Right lung (tissue), 5 donors: ENCODE data around the gene ATXN7L2. TPM values are rescaled to one million over a fixed set of nuclear protein-coding genes. Genes with fewer than 3 reads are reported as not detected.

Experiments
- DNase-seq, 2 donors: peaks; one replicate each; pipeline ENCODE4 v3.0.0-alpha.2; 2013
- polyA plus RNA-seq, 5 donors: library from polyadenylated mRNA; unstranded; fragments of 120-200 nt; gene quantifications; one replicate each; pipeline versions ENCODE4 v1.2.1 to v1.2.3, GENCODE V29; 2013; ENCODE audit warnings: inconsistent platforms in 1 of 5, low replicate concordance in 1 of 5; ENCODE audit not compliant: insufficient read length in 5 of 5, insufficient read depth in 1 of 5

ATXN7L2 gene
- polyA plus RNA-seq, 5 donors: 6.6 to 13.6 (median 8.0) TPM

- no peak for DNase-seq
Measured at GRCh38 chr1:109497449-109498160, 13.9 kb downstream of the ATXN7L2 start.

DNA sequence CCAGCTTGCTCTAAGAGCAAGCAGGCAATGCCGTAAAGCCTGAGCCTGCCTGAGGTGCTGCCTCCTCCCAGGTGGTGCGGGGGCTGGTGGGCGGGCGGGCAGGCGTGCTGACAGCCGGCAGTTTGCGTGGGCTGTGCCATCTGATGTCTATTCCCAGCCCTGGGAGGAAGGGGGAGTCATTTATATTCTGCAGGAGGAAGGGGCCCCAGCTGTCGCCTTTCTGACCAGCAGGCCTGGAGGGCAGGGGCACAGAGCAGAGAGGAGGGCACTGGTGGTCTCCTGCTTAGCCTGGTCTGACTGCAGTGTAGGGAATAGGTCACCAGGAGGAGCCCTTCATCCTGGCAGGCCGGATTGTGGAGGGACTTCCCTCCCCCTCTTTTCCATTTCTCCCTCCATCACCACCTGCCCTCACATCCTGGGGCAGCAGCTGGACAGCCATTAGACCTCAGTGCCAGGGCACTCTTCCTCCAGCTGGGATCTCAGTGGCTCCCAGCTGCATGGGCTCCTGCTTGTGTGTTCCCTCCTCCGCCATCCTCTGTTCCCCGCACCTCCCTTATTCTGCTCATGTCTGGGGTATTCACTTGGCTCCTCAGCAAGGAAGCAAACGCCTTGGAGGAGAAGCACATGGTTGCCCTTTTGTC lies 14.6 kb downstream of the ATXN7L2 start:
- no peak for DNase-seq

GRCh38 chr1:109499081-109499480 lies 15.4 kb downstream of the ATXN7L2 start:
- no peak for DNase-seq

GRCh38 chr1:109499661-109500536 lies 16.2 kb downstream of the ATXN7L2 start:
- DNase-seq: no peak

GRCh38 chr1:109500941-109501381 lies 17.3 kb downstream of the ATXN7L2 start:
- no peak for DNase-seq

- no peak for DNase-seq
Measured at GRCh38 chr1:109501644-109502363, 18.1 kb downstream of the ATXN7L2 start.

DNA sequence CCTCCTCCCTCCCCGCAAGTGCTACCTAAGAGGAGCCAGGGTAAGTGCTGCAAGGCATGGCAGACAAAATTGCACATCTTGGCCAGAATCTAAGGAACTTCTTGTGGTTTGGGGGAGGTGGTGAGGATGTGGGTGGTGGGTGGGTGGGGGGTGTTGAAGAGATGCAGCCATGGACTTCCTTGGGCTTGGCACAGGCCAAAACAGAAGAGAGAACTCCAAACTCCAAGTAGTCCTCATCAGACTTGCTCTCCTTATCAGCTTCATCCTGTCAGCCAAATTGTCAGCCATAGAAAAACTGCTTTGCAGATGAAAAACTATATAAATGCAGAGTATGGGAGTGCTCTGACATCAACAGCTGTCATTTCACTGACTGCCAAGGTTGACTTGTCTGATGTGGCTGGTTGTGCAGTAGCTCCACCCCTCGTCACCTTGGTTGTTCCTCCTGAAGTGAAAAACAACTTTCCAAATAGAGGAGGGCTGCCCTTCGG lies 18.7 kb downstream of the ATXN7L2 start:
- DNase-seq: no peak

DNA sequence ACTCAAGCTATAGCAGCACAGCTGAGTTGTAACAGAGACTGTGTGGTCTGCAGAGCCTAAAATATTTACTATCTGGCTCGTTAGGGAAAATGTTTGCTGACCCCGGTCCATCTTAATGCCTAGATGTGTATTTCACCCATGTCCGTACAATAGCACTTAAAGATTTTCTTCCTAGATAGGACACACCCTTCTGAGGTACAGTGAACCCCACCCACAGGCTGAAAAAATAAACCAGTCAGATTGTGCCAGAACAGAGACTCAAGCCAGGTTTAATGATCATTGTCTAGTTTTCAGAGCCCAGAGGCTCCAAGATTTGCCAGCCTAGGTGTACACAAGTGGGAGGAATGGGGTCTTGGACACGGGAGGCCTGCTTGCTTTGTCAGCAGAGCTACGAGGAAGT lies 20.2 kb downstream of the ATXN7L2 start:
- DNase-seq: no peak

DNA sequence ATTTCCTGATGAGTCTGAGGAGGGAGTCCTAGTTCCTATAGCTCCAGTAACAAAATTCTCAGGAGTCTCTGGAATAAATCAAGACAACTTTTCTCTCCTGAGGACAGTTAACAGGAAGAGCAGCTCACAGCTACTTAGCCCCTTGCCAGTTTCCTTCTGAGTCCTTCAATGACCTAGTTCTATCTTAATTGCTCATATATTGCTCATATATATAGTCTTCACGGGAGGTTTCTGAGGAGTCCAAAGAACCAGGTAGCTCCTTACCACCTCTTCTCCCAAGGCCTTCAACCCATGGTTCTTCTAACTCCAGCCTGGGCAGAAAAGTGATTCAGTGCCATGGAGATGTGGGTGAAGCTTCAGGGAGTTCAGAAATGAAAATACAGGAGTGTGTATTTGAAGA lies 21.3 kb downstream of the ATXN7L2 start:
- DNase-seq: no peak

GRCh38 chr1:109508001-109508872 lies 24.5 kb downstream of the ATXN7L2 start:
- DNase-seq: no peak

DNA sequence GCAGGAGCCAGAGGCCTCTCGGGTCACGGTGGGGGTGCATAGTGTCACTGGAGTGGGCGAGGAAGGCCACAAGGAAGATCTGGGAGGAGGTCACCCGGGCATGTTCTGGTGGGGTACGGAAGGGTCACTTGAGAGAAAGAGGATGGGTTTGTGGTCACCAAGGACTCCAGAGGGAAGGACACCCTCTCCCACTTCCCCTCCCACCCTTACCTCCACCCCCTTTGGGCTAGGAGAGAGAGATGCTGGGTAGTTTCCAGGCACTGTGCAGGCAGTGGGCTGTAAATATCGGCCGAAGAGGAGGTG lies 25.1 kb downstream of the ATXN7L2 start:
- DNase-seq: no peak

GRCh38 chr1:109509176-109510134 lies 25.8 kb downstream of the ATXN7L2 start, which contains the start of gene AMIGO1:
Gene AMIGO1, minus strand, starts transcription at chr1:109509727. Its CDS starts 815 bp downstream, at chr1:109508912.
- peak; percentile 73 for DNase-seq

GRCh38 chr1:109513110-109513710 lies 29.5 kb downstream of the ATXN7L2 start:
- no peak for DNase-seq

GRCh38 chr1:109514846-109515245 lies 31.1 kb downstream of the ATXN7L2 start:
- no peak for DNase-seq

DNA sequence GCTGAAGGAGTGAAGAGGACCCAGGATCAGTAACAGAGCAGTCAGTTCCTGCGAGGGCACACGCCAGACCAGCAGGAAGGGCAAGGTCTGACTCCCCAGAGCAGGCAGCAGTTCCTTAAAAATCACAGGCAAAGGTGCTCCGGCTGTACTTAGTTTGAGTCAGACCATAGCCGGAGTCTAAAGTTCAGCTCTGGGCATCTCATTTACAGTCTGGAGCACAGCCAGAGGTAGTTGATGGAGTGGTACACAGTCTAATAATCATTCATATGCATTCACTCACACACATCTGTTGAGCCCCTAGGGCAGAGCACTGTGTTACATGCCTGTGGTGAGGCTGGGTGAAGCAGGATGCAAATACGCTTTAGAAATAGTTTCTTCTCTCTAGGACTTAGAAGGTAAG lies 33.2 kb downstream of the ATXN7L2 start:
- no peak for DNase-seq

GRCh38 chr1:109517337-109517736 lies 33.6 kb downstream of the ATXN7L2 start:
- DNase-seq: no peak

- no peak for DNase-seq
Measured at GRCh38 chr1:109521002-109521951, 37.6 kb downstream of the ATXN7L2 start.

GRCh38 chr1:109522026-109522425 lies 38.3 kb downstream of the ATXN7L2 start:
- no peak for DNase-seq
